CD4-positive, alpha-beta T cell treated with Interleukin-6 for 4 hours (primary cell): ENCODE data around the gene MED13L.
"Not testable (repeated sequence)": the region's sequence is repeated elsewhere in the genome, so short reads cannot be mapped to it uniquely, and the experiment has no call there.

Experiments
- DNase-seq: peaks from one replicate; pipeline ENCODE4 v3.0.0-alpha.2; 2020; ENCODE audit warnings: mixed read lengths

The MED13L gene

GRCh38 chr12:116148844-116149243 lies 128.6 kb downstream of the MED13L start:
- no peak for DNase-seq

- DNase-seq, result no peak
Observed at GRCh38 chr12:116146386-116146785, 131.1 kb downstream of the MED13L start.

GRCh38 chr12:116145451-116145850 lies 132.0 kb downstream of the MED13L start:
- no peak for DNase-seq

GRCh38 chr12:116144384-116144783 lies 133.1 kb downstream of the MED13L start:
- DNase-seq, result no peak

- DNase-seq, result no peak
Observed at GRCh38 chr12:116143909-116144308, 133.6 kb downstream of the MED13L start.

GRCh38 chr12:116142936-116143898 lies 134.3 kb downstream of the MED13L start:
- DNase-seq, result no peak

- DNase-seq, result no peak
Observed at GRCh38 chr12:116141833-116142162, 135.7 kb downstream of the MED13L start.

- no peak for DNase-seq
Observed at GRCh38 chr12:116141110-116141832, 136.2 kb downstream of the MED13L start.

GRCh38 chr12:116140529-116140928 lies 137.0 kb downstream of the MED13L start:
- no peak for DNase-seq

- no peak for DNase-seq
Observed at GRCh38 chr12:116138781-116139180, 138.7 kb downstream of the MED13L start.

- no peak for DNase-seq
Observed at GRCh38 chr12:116138364-116138763, 139.1 kb downstream of the MED13L start.

GRCh38 chr12:116137318-116137717 lies 140.2 kb downstream of the MED13L start:
- no peak for DNase-seq

GRCh38 chr12:116136340-116136739 lies 141.2 kb downstream of the MED13L start:
- DNase-seq, result no peak

GRCh38 chr12:116135209-116135930 lies 142.1 kb downstream of the MED13L start:
- no peak for DNase-seq

- no peak for DNase-seq
Observed at GRCh38 chr12:116133636-116134214, 143.8 kb downstream of the MED13L start.

GRCh38 chr12:116133149-116133548 lies 144.3 kb downstream of the MED13L start:
- DNase-seq, result no peak

- not testable (repeated sequence) for DNase-seq
Observed at GRCh38 chr12:116131987-116132386, 145.5 kb downstream of the MED13L start.

GRCh38 chr12:116131176-116131575 lies 146.3 kb downstream of the MED13L start:
- DNase-seq, result no peak

GRCh38 chr12:116130431-116130830 lies 147.1 kb downstream of the MED13L start:
- DNase-seq, result no peak

GRCh38 chr12:116128779-116129178 lies 148.7 kb downstream of the MED13L start:
- no peak for DNase-seq

- DNase-seq, result no peak
Observed at GRCh38 chr12:116127859-116128258, 149.6 kb downstream of the MED13L start.

- no peak for DNase-seq
Observed at GRCh38 chr12:116126610-116127009, 150.9 kb downstream of the MED13L start.
